Heart left ventricle (tissue), 16 donors: Measurements from ENCODE around the gene ASTL. TPM values are rescaled to one million over a fixed set of nuclear protein-coding genes. Genes with fewer than 3 reads are reported as not detected.

Source experiments
- ATAC-seq, 4 donors: fragments of 200-7000 bp; cut with Tn5 transposase; one replicate each; pipeline ENCODE4 v1.9.1; 2020 to 2022; ENCODE audit warnings: moderate library complexity in 4 of 4, mild to moderate bottlenecking in 3 of 4, moderate number of reproducible peaks in 1 of 4
- DNase-seq, 5 donors: peaks; one replicate each; pipeline ENCODE4 v3.0.0-alpha.2; 2020
- H3K27ac ChIP-seq, 12 donors: fragments of 200-600 bp; sonication (generic) in 4 of 12; one replicate each; pipeline versions ENCODE4 v1.5.0 to v1.8.0; 2016 to 2022; ENCODE audit warnings: mild to moderate bottlenecking in 2 of 12
- H3K27me3 ChIP-seq, 9 donors: fragments of 200-600 bp; sonication (generic) in 2 of 9; one replicate each; pipeline versions ENCODE4 v1.5.1 to v1.8.0; 2016 to 2022; ENCODE audit warnings: mild to moderate bottlenecking in 3 of 9
- H3K36me3 ChIP-seq, 9 donors: fragments of 200-600 bp; sonication (generic) in 2 of 9; one replicate each; pipeline versions ENCODE4 v1.5.0 to v1.8.0; 2018 to 2022; ENCODE audit warnings: mild to moderate bottlenecking in 2 of 9
- H3K4me1 ChIP-seq, 12 donors: fragments of 200-600 bp; sonication (generic) in 4 of 12; one replicate each; pipeline versions ENCODE4 v1.5.0 to v1.8.0; 2016 to 2022; ENCODE audit warnings: mild to moderate bottlenecking in 3 of 12
- H3K4me3 ChIP-seq, 12 donors: fragments of 200-600 bp; sonication (generic) in 4 of 12; one replicate each; pipeline versions ENCODE4 v1.5.0 to v1.8.0; 2017 to 2022; ENCODE audit warnings: mild to moderate bottlenecking in 9 of 12, moderate library complexity in 4 of 12
- H3K9me3 ChIP-seq, 12 donors: fragments of 200-600 bp; sonication (generic) in 4 of 12; one replicate each; pipeline versions ENCODE4 v1.5.0 to v1.8.0; 2016 to 2022; ENCODE audit warnings: mild to moderate bottlenecking in 1 of 12
- POLR2A ChIP-seq, 2 donors: fragments of 450-650 bp; IDR thresholded peaks; one replicate each; pipeline ENCODE4 v1.6.1; 2017; ENCODE audit warnings: antibody characterized with exemption in 2 of 2, mild to moderate bottlenecking in 2 of 2, moderate library complexity in 2 of 2
- WGBS, 4 donors: extraction: QIAGEN DNeasy Blood & Tissue Kit in 2 of 4; methylation state at CpG; one replicate each; pipeline versions ENCODE4 v1.1.5 to v1.1.7; 2013 to 2018; 5-methylcytosine and 5-hydroxymethylcytosine counted together
- intact Hi-C, 10 donors: fragments of 100-400 bp; cut with DNase I; formaldehyde crosslinking; loops; one replicate each; pipeline versions ENCODE4 v1.11.1 to v1.14.2; 2022
- polyA plus RNA-seq, 2 donors: library from polyadenylated mRNA; stranded (reverse); fragments of 200-250 nt; gene quantifications; one replicate each; pipeline ENCODE4 v1.2.3, GENCODE V29; 2013
- total RNA-seq, 9 donors: library from RNA; depleted of rRNA in 2 of 9; stranded (reverse); fragments of >200 nt in 2 of 9; fragmentation: NEBNext Ultra II Directional in 3 of 9; extraction: Animal tissue kit (Norgen Biotek cat#: 25700) in 3 of 9; gene quantifications; one replicate each; pipeline versions ENCODE4 v1.1.0 to v1.2.4, GENCODE V29; 2016 to 2023
- TF ChIP-seq, protein P1 (sequence below), 12 donors: fragments of 200-600 bp; sonication (generic) in 4 of 12; IDR thresholded peaks; one replicate each; pipeline versions ENCODE4 v1.5.0 to v1.8.0; 2018 to 2022; ENCODE audit warnings: antibody characterized with exemption in 12 of 12, mild to moderate bottlenecking in 5 of 12
- donor health status: ischemic (EF 13 %, LVEDD 7.1; RV severe dilation, severe dysfunction).
- donor health status: healthy with polysubstance abuse.
- donor health status: DM: no; HTN: yes; CAD: no.
- donor health status: DM: no; HTN: no; CAD: no.
- donor health status: ischemic (EF 25% LVEDD 6.9; RV normal size, moderate dysfunction).
- donor health status: ischemic (EF 25% LVEDD 5.7; RV mildly dilated, moderate dysfunction).
- donor health status: healthy.
- donor health status: DM: yes; HTN: yes; CAD: no.
- donor health status: ischemic (EF 35%, LVEDD 5.7; RV mildly dilated, moderate dysfunction).
- donor health status: nonischemic (EF 11% LVEDD 7.7; RV severe dilation, severe dysfunction).
- donor health status: DM: yes; HTN: yes; CAD: no.
- donor health status: PGD.
- donor health status: ischemic (EF 29% LVEDD 5.4; RV normal size, mild dysfunction).
- donor health status: nonischemic (EF 23%, LVEDD 6.1; RV moderate dilation, normal function).

Gene ASTL
- total and polyA plus RNA-seq, 11 donors: 0.14 TPM; not detected in 10

- H3K9me3 ChIP-seq: peaks cover 0 to 16% (median 10%) of the 10 kb centered on the region in 12 donors
- no peaks in the 10 kb centered on the region for H3K27me3 ChIP-seq
- H3K27ac ChIP-seq: peak overlapping the region in 11 of 12 donors; percentile 67 to 94 (median 77)
- no peaks in the 10 kb centered on the region for H3K36me3 ChIP-seq
- TF ChIP-seq POLR2A (IDR thresholded peaks at IDR 0.05): no peak
- TF ChIP-seq, protein P1, sequence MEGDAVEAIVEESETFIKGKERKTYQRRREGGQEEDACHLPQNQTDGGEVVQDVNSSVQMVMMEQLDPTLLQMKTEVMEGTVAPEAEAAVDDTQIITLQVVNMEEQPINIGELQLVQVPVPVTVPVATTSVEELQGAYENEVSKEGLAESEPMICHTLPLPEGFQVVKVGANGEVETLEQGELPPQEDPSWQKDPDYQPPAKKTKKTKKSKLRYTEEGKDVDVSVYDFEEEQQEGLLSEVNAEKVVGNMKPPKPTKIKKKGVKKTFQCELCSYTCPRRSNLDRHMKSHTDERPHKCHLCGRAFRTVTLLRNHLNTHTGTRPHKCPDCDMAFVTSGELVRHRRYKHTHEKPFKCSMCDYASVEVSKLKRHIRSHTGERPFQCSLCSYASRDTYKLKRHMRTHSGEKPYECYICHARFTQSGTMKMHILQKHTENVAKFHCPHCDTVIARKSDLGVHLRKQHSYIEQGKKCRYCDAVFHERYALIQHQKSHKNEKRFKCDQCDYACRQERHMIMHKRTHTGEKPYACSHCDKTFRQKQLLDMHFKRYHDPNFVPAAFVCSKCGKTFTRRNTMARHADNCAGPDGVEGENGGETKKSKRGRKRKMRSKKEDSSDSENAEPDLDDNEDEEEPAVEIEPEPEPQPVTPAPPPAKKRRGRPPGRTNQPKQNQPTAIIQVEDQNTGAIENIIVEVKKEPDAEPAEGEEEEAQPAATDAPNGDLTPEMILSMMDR (IDR thresholded peaks at IDR 0.05): no peak
- DNase-seq (peak in 1 of 5 donors; percentile 70), ATAC-seq (peak in 2 of 4 donors; percentile 14 to 21)
- 21 to 32% (median 26%) methylated on average over 2 to 3 of the region's 3 CpGs for WGBS, 4 donors
- peak overlapping the region in 7 of 12 donors; percentile 5 to 49 (median 24) for H3K4me3 ChIP-seq
- intact Hi-C loops: no loop called here
- H3K4me1 ChIP-seq: peaks cover 0 to 42% (median 25%) of the 10 kb centered on the region in 12 donors
These were observed 29.0 kb downstream of the ASTL start for GRCh38 chr2:96109361-96109680.

DNA sequence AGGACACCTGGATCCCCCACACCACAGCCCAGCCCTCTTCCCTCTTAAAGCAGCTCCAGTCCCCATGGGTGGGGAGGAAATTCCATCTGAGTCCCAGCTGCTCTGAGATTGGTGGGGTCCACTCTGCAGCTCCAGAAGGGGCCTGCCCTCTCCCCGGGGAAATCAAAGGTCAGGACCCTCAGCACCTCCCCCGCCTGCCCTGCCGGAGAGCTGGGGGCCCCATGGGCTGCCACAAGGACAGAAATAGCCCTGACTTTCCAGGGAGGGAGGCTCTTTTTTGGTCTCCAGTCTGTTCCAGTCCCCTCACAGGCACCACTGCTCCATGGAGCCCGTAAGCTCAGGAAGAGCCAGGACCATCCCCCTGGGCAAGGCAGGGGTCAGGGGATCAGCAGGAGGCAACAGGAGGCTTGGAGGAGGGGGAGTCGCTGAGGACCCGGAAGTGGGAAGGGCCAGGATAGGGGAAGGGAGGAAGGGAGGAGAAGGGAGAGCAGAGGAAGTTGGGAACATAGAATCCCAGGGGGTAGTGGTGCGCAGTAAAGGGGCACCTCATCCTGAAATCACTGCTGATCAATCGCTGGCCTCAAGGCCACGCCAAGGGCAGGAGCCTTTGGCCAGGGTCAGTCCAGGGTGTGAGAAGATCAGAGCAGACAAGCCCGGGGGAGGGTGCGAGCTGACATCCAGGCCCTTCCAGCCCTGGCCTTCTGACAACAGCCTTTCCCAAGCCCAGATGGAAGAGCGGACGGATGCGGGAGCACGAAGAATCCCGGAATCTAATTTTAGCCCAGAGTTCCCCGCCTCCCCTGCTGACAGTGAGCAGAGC is 29.6 kb downstream of the ASTL start:
- Histone ChIP-seq H3K4me3 (peak overlapping the region in 7 of 12 donors; percentile 5 to 49 (median 24)), H3K27me3 (no peaks in the 10 kb centered on the region), H3K4me1 (peaks cover under 1 to 44% (median 27%) of the 10 kb centered on the region in 12 donors), H3K27ac (peak overlapping the region in 11 of 12 donors; percentile 67 to 94 (median 77)), H3K9me3 (peaks cover 0 to 16% (median 10%) of the 10 kb centered on the region in 12 donors), H3K36me3 (no peaks in the 10 kb centered on the region)
- ATAC-seq (peak; percentile 35 to 79 (median 67)), DNase-seq (peak; percentile 70 to 80 (median 73))
- intact Hi-C loops: no loop called here
- WGBS, 4 donors: 10 to 14% (median 11%) methylated on average over 12 to 17 of the region's 17 CpGs
- TF ChIP-seq, protein P1 (IDR thresholded peaks at IDR 0.05): no peak
- no peak for TF ChIP-seq POLR2A (IDR thresholded peaks at IDR 0.05)

DNA sequence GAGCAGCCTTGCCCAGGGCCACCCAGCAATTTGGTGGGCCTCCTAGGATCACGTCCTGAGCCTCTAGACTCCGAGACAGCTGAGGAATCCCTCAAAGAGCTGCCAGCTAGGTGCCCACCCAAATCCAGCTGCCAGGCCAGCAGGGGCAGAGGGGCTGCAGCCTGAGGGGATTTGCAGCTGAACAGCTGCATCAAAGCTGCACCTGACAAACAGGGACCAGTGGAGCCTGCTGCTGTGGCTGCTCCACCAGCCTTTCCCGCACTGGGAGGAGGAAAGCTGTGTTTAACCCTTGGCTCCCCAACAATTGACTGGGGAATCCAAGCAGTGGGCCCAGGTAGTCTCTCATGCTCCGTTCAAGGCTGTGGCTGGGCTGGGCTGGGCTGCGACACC is 30.2 kb downstream of the ASTL start:
- peaks cover 0 to 16% (median 10%) of the 10 kb centered on the region in 12 donors for H3K9me3 ChIP-seq
- peak overlapping the region in 11 of 12 donors; percentile 67 to 94 (median 77) for H3K27ac ChIP-seq
- DNase-seq (peak in 1 of 5 donors; percentile 9), ATAC-seq (no peak)
- 36 to 60% (median 45%) methylated on average over 2 to 5 of the region's 5 CpGs for WGBS, 4 donors
- H3K27me3 ChIP-seq: no peaks in the 10 kb centered on the region
- no peaks in the 10 kb centered on the region for H3K36me3 ChIP-seq
- intact Hi-C loops: no loop called here
- peaks cover 6 to 50% (median 31%) of the 10 kb centered on the region in 12 donors for H3K4me1 ChIP-seq
- no peak overlapping the region for H3K4me3 ChIP-seq
- TF ChIP-seq, protein P1 (IDR thresholded peaks at IDR 0.05): no peak
- no peak for TF ChIP-seq POLR2A (IDR thresholded peaks at IDR 0.05)

- DNase-seq (peak in 1 of 5 donors; percentile 19), ATAC-seq (no peak)
- peaks cover 7 to 52% (median 33%) of the 10 kb centered on the region in 12 donors for H3K4me1 ChIP-seq
- WGBS, 4 donors: 81 to 90% (median 85%) methylated on average over 3 of the region's 3 CpGs
- TF ChIP-seq, protein P1 (IDR thresholded peaks at IDR 0.05): no peak
- TF ChIP-seq POLR2A (IDR thresholded peaks at IDR 0.05): no peak
- peaks cover 0 to 16% (median 10%) of the 10 kb centered on the region in 12 donors for H3K9me3 ChIP-seq
- H3K4me3 ChIP-seq: no peak overlapping the region
- H3K36me3 ChIP-seq: no peaks in the 10 kb centered on the region
- intact Hi-C loops: no loop called here
- no peaks in the 10 kb centered on the region for H3K27me3 ChIP-seq
- H3K27ac ChIP-seq: peak overlapping the region in 7 of 12 donors; percentile 70 to 94 (median 83)
These were observed 30.6 kb downstream of the ASTL start for GRCh38 chr2:96107708-96108065.
